ENCODE results near the gene CACUL1. TPM values are rescaled to one million over a fixed set of nuclear protein-coding genes. Genes with fewer than 3 reads are reported as not detected.
"Not testable (repeated sequence)": the region's sequence is repeated elsewhere in the genome, so short reads cannot be mapped to it uniquely, and the experiment has no call there.

Gene CACUL1
- total RNA-seq, 2 donors from 2014 or later: 42.1 TPM

GRCh38 chr10:118771976-118772375, 17.2 kb upstream of the CACUL1 start:
- intact Hi-C loops (cut with DNase I, micrococcal nuclease): no loop called here
- DNase-seq (no peak), ATAC-seq (no peak)

GRCh38 chr10:118769898-118770600, 15.3 kb upstream of the CACUL1 start:
- no peak for ATAC-seq
- intact Hi-C loops (cut with DNase I, micrococcal nuclease): no loop called here
- no peak for DNase-seq

- intact Hi-C loops (cut with DNase I, micrococcal nuclease): no loop called here
- ATAC-seq: no peak
Measured at GRCh38 chr10:118768041-118768919, 13.5 kb upstream of the CACUL1 start.

GRCh38 chr10:118767297-118768040, 12.7 kb upstream of the CACUL1 start:
- DNase-seq: no peak
- ATAC-seq: no peak
- intact Hi-C loops (cut with DNase I, micrococcal nuclease): no loop called here

More at GRCh38 chr10:118768041-118768919, 13.5 kb upstream of the CACUL1 start:
- no peak for DNase-seq

GRCh38 chr10:118764195-118764594, 9.4 kb upstream of the CACUL1 start:
- ATAC-seq: no peak
- intact Hi-C loops (cut with DNase I, micrococcal nuclease): no loop called here
- no peak for DNase-seq

- intact Hi-C loops (cut with DNase I, micrococcal nuclease): no loop called here
- ATAC-seq (no peak), DNase-seq (no peak)
Measured at GRCh38 chr10:118763202-118763988, 8.6 kb upstream of the CACUL1 start.

GRCh38 chr10:118760265-118760664, 5.5 kb upstream of the CACUL1 start:
- DNase-seq (no peak), ATAC-seq (no peak)
- intact Hi-C loops (cut with DNase I, micrococcal nuclease): no loop called here

GRCh38 chr10:118758449-118758848, 3.7 kb upstream of the CACUL1 start:
- intact Hi-C loops (cut with DNase I, micrococcal nuclease): no loop called here
- ATAC-seq: no peak

GRCh38 chr10:118754229-118754555, 578 bp downstream of the CACUL1 start:
- ATAC-seq: peak; percentile 38
- intact Hi-C loops (cut with DNase I, micrococcal nuclease): no loop called here
- DNase-seq: peak; percentile 55 to 64

More at GRCh38 chr10:118758449-118758848, 3.7 kb upstream of the CACUL1 start:
- DNase-seq: no peak

GRCh38 chr10:118753331-118754228, 1.2 kb downstream of the CACUL1 start:
- intact Hi-C loops (cut with DNase I, micrococcal nuclease): no loop called here
- DNase-seq (no peak), ATAC-seq (no peak)

- ATAC-seq: no peak
- no peak for DNase-seq
- intact Hi-C loops (cut with DNase I, micrococcal nuclease): no loop called here
Measured at GRCh38 chr10:118752409-118752808, 2.4 kb downstream of the CACUL1 start.

- no peak for ATAC-seq
- intact Hi-C loops (cut with DNase I, micrococcal nuclease): no loop called here
- no peak for DNase-seq
Measured at GRCh38 chr10:118751265-118751664, 3.5 kb downstream of the CACUL1 start.

GRCh38 chr10:118748041-118748440, 6.7 kb downstream of the CACUL1 start:
- ATAC-seq: no peak

GRCh38 chr10:118746246-118746645, 8.5 kb downstream of the CACUL1 start:
- DNase-seq: no peak
- no peak for ATAC-seq
- intact Hi-C loops (cut with DNase I, micrococcal nuclease): no loop called here

More at GRCh38 chr10:118748041-118748440, 6.7 kb downstream of the CACUL1 start:
- DNase-seq: no peak
- intact Hi-C loops (cut with DNase I, micrococcal nuclease): no loop called here

- no peak for DNase-seq
- ATAC-seq: no peak
- intact Hi-C loops (cut with DNase I, micrococcal nuclease): no loop called here
Measured at GRCh38 chr10:118745056-118745455, 9.7 kb downstream of the CACUL1 start.

GRCh38 chr10:118744346-118744918, 10.3 kb downstream of the CACUL1 start:
- intact Hi-C loops (cut with DNase I, micrococcal nuclease); ATAC-seq; DNase-seq: not testable (repeated sequence)

GRCh38 chr10:118742782-118743181, 12.0 kb downstream of the CACUL1 start:
- ATAC-seq (no peak), DNase-seq (no peak)
- intact Hi-C loops (cut with DNase I, micrococcal nuclease): no loop called here

All from left colon (tissue), 2 donors.